ENCODE measurements around the gene ACSL5. TPM values are rescaled to one million over a fixed set of nuclear protein-coding genes. Genes with fewer than 3 reads are reported as not detected.

Gene ACSL5
- total RNA-seq, 1 donor from 2014 or later = not detected

DNA sequence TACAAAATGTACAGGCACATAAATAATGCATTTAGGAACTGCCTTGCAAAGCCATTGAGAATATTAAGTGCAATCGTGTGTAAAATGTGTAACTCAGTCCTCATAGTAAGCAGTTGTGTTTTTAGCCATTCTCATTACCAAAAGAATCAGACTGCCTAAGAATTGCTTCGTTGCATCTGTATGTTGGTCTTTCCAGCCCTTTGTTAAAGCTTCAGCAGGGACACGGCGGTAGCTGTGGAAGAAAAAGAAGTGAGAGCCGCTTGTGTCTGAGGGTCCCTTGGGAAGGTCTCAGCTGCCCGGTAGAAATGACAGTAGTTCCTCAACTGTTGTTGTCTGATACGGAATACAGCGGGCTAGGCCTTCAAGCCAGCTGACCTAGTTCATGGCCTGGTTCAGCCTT lies 22.8 kb upstream of the ACSL5 start:
- Mint-ChIP-seq H3K4me3 (no peak overlapping the region), H3K36me3 (no peaks in the 10 kb centered on the region), H3K27ac (no peak overlapping the region), H3K27me3 (ENCODE audit: low read depth) (no peaks in the 10 kb centered on the region), H3K4me1 (no peaks in the 10 kb centered on the region), H3K9me3 (no peaks in the 10 kb centered on the region)
- DNase-seq (ENCODE audit: low spot score in 2 of 2, unreplicated experiment in 2 of 2) = no peak
- TF ChIP-seq CTCF (IDR thresholded peaks at IDR 0.05; ENCODE audit: unreplicated experiment) = no peak

GRCh38 chr10:112352044-112352443 lies 21.9 kb upstream of the ACSL5 start:
- Mint-ChIP-seq H3K9me3 (no peaks in the 10 kb centered on the region), H3K36me3 (no peaks in the 10 kb centered on the region), H3K27me3 (ENCODE audit: low read depth) (no peaks in the 10 kb centered on the region), H3K4me3 (no peak overlapping the region), H3K27ac (no peak overlapping the region), H3K4me1 (no peaks in the 10 kb centered on the region)
- no peak for TF ChIP-seq CTCF (IDR thresholded peaks at IDR 0.05; ENCODE audit: unreplicated experiment)
- DNase-seq (ENCODE audit: low spot score in 2 of 2, unreplicated experiment in 2 of 2) = no peak

- H3K27me3 Mint-ChIP-seq (ENCODE audit: low read depth) = no peaks in the 10 kb centered on the region
- TF ChIP-seq CTCF (IDR thresholded peaks at IDR 0.05; ENCODE audit: unreplicated experiment) = no peak
- no peaks in the 10 kb centered on the region for H3K36me3 Mint-ChIP-seq
- DNase-seq (ENCODE audit: low spot score in 2 of 2, unreplicated experiment in 2 of 2) = no peak
- H3K27ac Mint-ChIP-seq = no peak overlapping the region
- no peaks in the 10 kb centered on the region for H3K9me3 Mint-ChIP-seq
- no peaks in the 10 kb centered on the region for H3K4me1 Mint-ChIP-seq
- H3K4me3 Mint-ChIP-seq = no peak overlapping the region
Observed at GRCh38 chr10:112353046-112353445, 20.9 kb upstream of the ACSL5 start.

DNA sequence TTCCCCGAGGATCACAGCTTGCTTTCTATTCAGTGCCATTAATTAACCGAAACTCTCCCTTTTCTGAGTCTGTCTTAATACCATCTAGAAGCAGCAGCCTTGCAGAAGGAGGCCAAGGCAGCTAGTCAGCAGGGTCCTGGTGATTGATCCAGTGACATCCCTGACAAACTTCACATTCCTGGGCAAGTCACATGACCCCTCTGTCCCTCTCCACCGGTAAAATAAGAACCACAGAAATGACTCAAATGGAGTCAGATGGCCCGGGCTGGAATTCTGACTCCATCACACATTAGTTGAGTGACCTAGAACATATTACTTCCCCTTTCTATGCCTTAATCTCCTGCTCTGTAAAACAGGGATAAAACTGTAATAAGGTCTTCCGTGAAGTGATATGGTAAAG lies 17.2 kb upstream of the ACSL5 start:
- Mint-ChIP-seq H3K4me3 (no peak overlapping the region), H3K9me3 (no peaks in the 10 kb centered on the region), H3K27me3 (ENCODE audit: low read depth) (no peaks in the 10 kb centered on the region), H3K27ac (no peak overlapping the region), H3K4me1 (peaks cover 4% of the 10 kb centered on the region), H3K36me3 (no peaks in the 10 kb centered on the region)
- DNase-seq (ENCODE audit: low spot score in 2 of 2, unreplicated experiment in 2 of 2) = no peak
- no peak for TF ChIP-seq CTCF (IDR thresholded peaks at IDR 0.05; ENCODE audit: unreplicated experiment)

DNA sequence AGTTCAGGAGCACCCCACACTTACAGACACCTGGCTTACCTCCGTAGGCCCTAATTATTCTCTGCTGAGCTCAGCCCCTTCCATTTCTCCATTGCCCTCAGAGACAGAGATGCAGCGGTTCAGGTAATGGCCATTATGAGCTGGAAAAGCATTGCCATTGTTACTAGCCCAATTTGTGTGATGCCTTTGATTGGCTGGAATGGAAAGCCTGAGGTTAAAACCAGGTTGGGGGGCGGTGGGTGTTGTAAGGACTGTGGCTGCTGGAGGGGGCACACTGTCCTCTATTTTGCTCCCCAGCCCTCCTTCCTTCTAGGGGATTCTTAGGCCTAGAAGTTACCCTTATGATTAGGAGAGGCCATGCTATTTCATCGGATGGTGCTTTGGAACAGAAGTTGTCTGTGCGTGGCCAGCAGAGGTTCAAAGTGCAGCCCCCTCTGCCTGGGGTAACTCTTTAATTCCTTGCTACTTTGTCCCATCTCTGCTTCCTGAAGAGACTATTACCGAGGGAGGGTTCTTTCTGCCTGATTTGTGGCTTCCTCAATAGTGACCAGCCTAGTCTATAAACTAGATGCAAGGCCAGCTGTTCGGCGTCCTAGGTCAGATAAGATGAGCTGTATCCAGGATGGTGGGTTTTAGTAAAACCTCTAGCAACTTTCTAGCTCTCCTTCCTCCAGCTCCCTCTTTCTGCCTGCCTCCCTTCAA lies 14.2 kb upstream of the ACSL5 start:
- no peak for DNase-seq (ENCODE audit: low spot score in 2 of 2, unreplicated experiment in 2 of 2)
- no peak for TF ChIP-seq CTCF (IDR thresholded peaks at IDR 0.05; ENCODE audit: unreplicated experiment)
- H3K4me1 Mint-ChIP-seq = peaks cover 10% of the 10 kb centered on the region
- H3K27me3 Mint-ChIP-seq (ENCODE audit: low read depth) = no peaks in the 10 kb centered on the region
- H3K9me3 Mint-ChIP-seq = no peaks in the 10 kb centered on the region
- no peaks in the 10 kb centered on the region for H3K36me3 Mint-ChIP-seq
- no peak overlapping the region for H3K27ac Mint-ChIP-seq
- H3K4me3 Mint-ChIP-seq = no peak overlapping the region

Measured in mesothelial cell of epicardium (in vitro differentiated cells).